HepG2 (cell line): Measurements from ENCODE around the gene KCNH6. TPM values are rescaled to one million over a fixed set of nuclear protein-coding genes. Genes with fewer than 3 reads are reported as not detected.

Experiments
- ARID2 ChIP-seq: sonication (generic); formaldehyde crosslinking; IDR thresholded peaks from 2 replicates; pipeline ENCODE4 v1.8.1; 2022; ENCODE audit warnings: mild to moderate bottlenecking, missing genetic modification reagents, borderline replicate concordance
- ATF5 ChIP-seq: sonication (generic); formaldehyde crosslinking; IDR thresholded peaks from 2 replicates; pipeline ENCODE4 v1.4.0; 2020; ENCODE audit warnings: mild to moderate bottlenecking, low read depth, missing genetic modification reagents
- BCL6 ChIP-seq: IDR thresholded peaks from 2 replicates; pipeline ENCODE4 v1.6.1; 2016; ENCODE audit warnings: missing genetic modification reagents, missing compliant biosample characterization
- BORCS8-MEF2B ChIP-seq: sonication (generic); formaldehyde crosslinking; IDR thresholded peaks from 2 replicates; pipeline ENCODE4 v1.8.0; 2022; ENCODE audit warnings: mild to moderate bottlenecking, missing genetic modification reagents
- ELF4 ChIP-seq: sonication (generic); formaldehyde crosslinking; IDR thresholded peaks from 2 replicates; pipeline ENCODE4 v1.5.0; 2020; ENCODE audit warnings: missing genetic modification reagents, mild to moderate bottlenecking, moderate library complexity, borderline replicate concordance
- GLI4 ChIP-seq: sonication (generic); formaldehyde crosslinking; IDR thresholded peaks from 2 replicates; pipeline ENCODE4 v1.5.1; 2020; ENCODE audit warnings: missing genetic modification reagents, mild to moderate bottlenecking, moderate library complexity, borderline replicate concordance
- KAT7 ChIP-seq: IDR thresholded peaks from 2 replicates; pipeline ENCODE4 v1.6.1; 2018; ENCODE audit warnings: borderline replicate concordance, missing compliant biosample characterization
- MYPOP ChIP-seq: sonication (generic); formaldehyde crosslinking; IDR thresholded peaks from 2 replicates; pipeline ENCODE4 v1.8.1; 2023; ENCODE audit warnings: mild to moderate bottlenecking, moderate library complexity, missing genetic modification reagents
- NFE2L2 ChIP-seq: fragments of 150-350 bp; IDR thresholded peaks from 2 replicates; pipeline ENCODE4 v1.6.1; 2014; ENCODE audit warnings: low read length
- PHF20 ChIP-seq: sonication (generic); formaldehyde crosslinking; IDR thresholded peaks from 2 replicates; pipeline ENCODE4 v1.5.0; 2020; ENCODE audit warnings: mild to moderate bottlenecking, missing genetic modification reagents
- SKIL ChIP-seq: sonication (generic); formaldehyde crosslinking; IDR thresholded peaks from 2 replicates; pipeline ENCODE4 v1.8.0; 2022; ENCODE audit warnings: missing genetic modification reagents, mild to moderate bottlenecking, moderate library complexity, borderline replicate concordance
- TEF ChIP-seq: sonication (generic); formaldehyde crosslinking; IDR thresholded peaks from 2 replicates; pipeline ENCODE4 v1.5.0; 2020; ENCODE audit warnings: missing genetic modification reagents
- TFDP1 ChIP-seq: IDR thresholded peaks from 2 replicates; pipeline ENCODE4 v1.6.1; 2016; ENCODE audit warnings: missing compliant biosample characterization, missing genetic modification reagents, borderline replicate concordance
- TP53 ChIP-seq: sonication (generic); formaldehyde crosslinking; conservative IDR thresholded peaks from 2 replicates; pipeline ENCODE4 v1.4.0; 2020; ENCODE audit warnings: missing genetic modification reagents
- ZFP90 ChIP-seq: sonication (generic); formaldehyde crosslinking; IDR thresholded peaks from 2 replicates; pipeline ENCODE4 v1.8.0; 2022; ENCODE audit warnings: missing genetic modification reagents, mild to moderate bottlenecking, inconsistent platforms, borderline replicate concordance
- ZNF143 ChIP-seq: sonication (generic); formaldehyde crosslinking; IDR thresholded peaks from 2 replicates; pipeline ENCODE4 v1.4.0; 2020; ENCODE audit warnings: missing genetic modification reagents
- ZNF3 ChIP-seq: IDR thresholded peaks from 2 replicates; pipeline ENCODE4 v1.7.0; 2017; ENCODE audit warnings: inconsistent platforms
- ZNF367 ChIP-seq: sonication (generic); formaldehyde crosslinking; IDR thresholded peaks from 2 replicates; pipeline ENCODE4 v1.4.0; 2020; ENCODE audit warnings: missing genetic modification reagents, borderline replicate concordance
- ZNF430 ChIP-seq: sonication (generic); formaldehyde crosslinking; IDR thresholded peaks from 2 replicates; pipeline ENCODE4 v1.9.0; 2021; ENCODE audit warnings: mild to moderate bottlenecking, missing genetic modification reagents
- ZNF468 ChIP-seq: sonication (generic); formaldehyde crosslinking; IDR thresholded peaks from 2 replicates; pipeline ENCODE4 v1.8.0; 2022; ENCODE audit warnings: mild to moderate bottlenecking, moderate library complexity, missing genetic modification reagents
- ZNF660 ChIP-seq: sonication (generic); formaldehyde crosslinking; IDR thresholded peaks from 2 replicates; pipeline ENCODE4 v1.5.1; 2020; ENCODE audit warnings: mild to moderate bottlenecking, low read depth, missing genetic modification reagents, borderline replicate concordance
- ZNF672 ChIP-seq: sonication (generic); formaldehyde crosslinking; IDR thresholded peaks from 2 replicates; pipeline ENCODE4 v1.8.1; 2022; ENCODE audit warnings: missing genetic modification reagents
- ZNF839 ChIP-seq: sonication (generic); formaldehyde crosslinking; IDR thresholded peaks from 2 replicates; pipeline ENCODE4 v1.4.0; 2020; ENCODE audit warnings: missing genetic modification reagents, mild to moderate bottlenecking, borderline replicate concordance
- polyA plus RNA-seq, 8 experiments: library from polyadenylated mRNA; depleted of rRNA in 3 of 8; stranded (reverse) in 7 of 8; unstranded in 1 of 8; fragments of >200 nt; fragmentation: Illumina TruSeq in 4 of 8; extraction: Trizol in 4 of 8; gene quantifications; 2 replicates each; pipeline versions ENCODE4 v1.2.1 to v1.2.3, GENCODE V29; 2011 to 2016; ENCODE audit warnings: low read depth in 4 of 8, missing spikeins in 1 of 8, mixed read lengths in 1 of 8; ENCODE audit not compliant: insufficient read depth in 1 of 8
- total RNA-seq, 5 experiments: library from RNA; depleted of rRNA; stranded (reverse); fragments of >200 nt; fragmentation: Illumina TruSeq; extraction: Trizol; gene quantifications; 2 replicates each; pipeline ENCODE4 v1.2.3, GENCODE V29; 2016; ENCODE audit warnings: low read depth in 1 of 5

Gene KCNH6
- total and polyA plus RNA-seq, 2 of the 13 experiments (the other 11 are each of a cell fraction or from before 2014, with no cell fraction given) = 0.05 to 0.18 TPM

GRCh38 chr17:63549946-63550816 is 27.0 kb downstream of the KCNH6 start, which contains the start of gene DCAF7 (continued):
- TF ChIP-seq ZNF143 (CRISPR knock-in tag) (peak; percentile 44; the same call in 1 of the 2 replicates), KAT7 (CRISPR knock-in tag) (peak; percentile 75; the same call in 1 of the 2 replicates), NFE2L2 (no peak), PHF20 (peak; percentile 84), ZNF660 (CRISPR knock-in tag) (no peak), ATF5 (0 out of 2 replicates have a peak, but pooled peaks have one; percentile 63), ZNF430 (CRISPR knock-in tag) (peak; percentile 83; the same call in 1 of the 2 replicates), SKIL (CRISPR knock-in tag) (peak; percentile 69), ELF4 (CRISPR knock-in tag) (peak; percentile 98; the same call in 1 of the 2 replicates), ZFP90 (CRISPR knock-in tag) (peak; percentile 91), ZNF3 (CRISPR knock-in tag) (0 out of 2 replicates have a peak, but pooled peaks have one; percentile 2), ZNF672 (CRISPR knock-in tag) (no peak), ZNF468 (CRISPR knock-in tag) (0 out of 2 replicates have a peak, but pooled peaks have one; percentile 44), BORCS8-MEF2B (CRISPR knock-in tag) (peak; percentile 90), ZNF367 (CRISPR knock-in tag) (peak; percentile 75), GLI4 (CRISPR knock-in tag) (peak; percentile 82; the same call in 1 of the 2 replicates), TFDP1 (CRISPR knock-in tag) (peak; percentile 8; the same call in 1 of the 2 replicates), TP53 (peak; percentile 68; the same call in 1 of the 2 replicates), ARID2 (CRISPR knock-in tag) (peak; percentile 96; the same call in 1 of the 2 replicates), TEF (CRISPR knock-in tag) (peak; percentile 66; the same call in 1 of the 2 replicates), BCL6 (CRISPR knock-in tag) (peak; percentile 80), MYPOP (peak; percentile 85; the same call in 1 of the 2 replicates), ZNF839 (peak; percentile 53)
